Pulmonary artery endothelial cell (primary cell): ENCODE measurements around the gene LCMT2. TPM values are rescaled to one million over a fixed set of nuclear protein-coding genes. Genes with fewer than 3 reads are reported as not detected.

Experiments used
- DNase-seq: peaks from one replicate; pipeline ENCODE4 v3.0.0-alpha.2; 2011; ENCODE audit warnings: low read depth, low spot score
- total RNA-seq: library from RNA; depleted of rRNA; stranded (reverse); fragments of >200 nt; gene quantifications from 2 replicates; pipeline ENCODE4 v1.2.3, GENCODE V29; 2014

The LCMT2 gene
- total RNA-seq, 1 donor from 2014 or later: 5.5 TPM

DNA sequence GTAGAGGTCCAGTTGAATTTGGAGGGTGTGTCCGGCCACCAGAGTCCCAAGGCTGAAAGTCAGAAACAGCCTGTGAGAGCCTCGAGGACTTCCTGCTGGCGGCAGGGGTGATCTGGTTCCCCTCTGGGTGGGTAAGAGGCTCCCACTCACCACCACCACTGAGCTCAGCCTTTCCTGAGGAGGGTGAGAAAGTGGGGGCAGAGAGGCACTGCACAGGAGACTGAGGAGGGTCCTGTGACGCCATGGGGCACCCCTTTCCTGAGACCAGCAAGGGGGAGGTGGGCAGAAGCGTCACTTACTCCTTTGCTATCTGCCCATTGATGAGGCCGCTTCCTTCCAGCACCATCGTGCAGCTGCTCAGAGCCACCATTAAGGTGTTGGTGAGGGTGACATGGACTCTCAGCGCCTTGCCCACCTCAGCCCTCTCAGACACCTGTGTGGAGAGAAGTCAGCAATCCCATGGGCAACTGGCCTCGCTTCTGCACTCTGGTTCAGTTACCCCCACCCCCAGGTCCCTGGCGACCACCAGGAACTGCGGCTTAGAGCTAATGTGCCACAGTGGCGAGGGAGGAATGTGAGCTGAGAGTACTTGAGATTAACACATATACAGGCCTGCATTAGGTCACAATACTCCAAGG, 53.7 kb downstream of the LCMT2 start:
- DNase-seq: no peak

- no peak for DNase-seq
Measured at GRCh38 chr15:43275740-43276562, 54.4 kb downstream of the LCMT2 start.

DNA sequence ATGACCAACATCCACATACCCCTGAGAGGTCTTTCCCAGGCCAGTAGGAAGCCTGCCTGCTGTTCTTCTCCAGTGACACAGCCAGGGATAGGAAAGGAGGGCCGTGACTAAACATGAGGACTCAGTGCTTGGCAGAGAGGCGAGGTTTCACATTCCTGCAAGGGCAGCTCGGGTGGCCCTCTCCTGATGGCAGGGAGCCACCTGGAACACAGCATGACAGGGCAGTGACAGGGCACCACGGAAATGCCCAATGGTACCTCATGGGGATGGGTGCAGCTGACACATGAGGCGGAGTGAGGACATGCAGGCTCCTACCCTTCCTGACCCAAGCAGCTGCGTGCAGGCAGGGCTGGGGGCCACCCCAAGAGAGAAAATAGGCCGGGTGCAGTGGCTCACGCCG, 56.2 kb downstream of the LCMT2 start:
- no peak for DNase-seq

Other genes starting within 250 kb of the LCMT2 start
- 25.7 and 39.5 TPM in 2 replicates for gene UBR1, start 224.5 kb downstream of the LCMT2 start, total RNA-seq
- gene TMEM62, start 197.0 kb downstream of the LCMT2 start, total RNA-seq: 15.4 and 18.6 TPM in 2 replicates
- 72.9 and 74.8 TPM in 2 replicates for gene CCNDBP1, start 145.2 kb downstream of the LCMT2 start, total RNA-seq
- gene EPB42, start 109.6 kb downstream of the LCMT2 start, total RNA-seq: not detected in 2 replicates
- not detected in 2 replicates for gene TGM5, start 63.6 kb downstream of the LCMT2 start, total RNA-seq
- not detected in 2 replicates for gene TGM7, start 28.3 kb downstream of the LCMT2 start, total RNA-seq
- gene ZSCAN29, start 40.5 kb upstream of the LCMT2 start, total RNA-seq: 14.6 and 23.7 TPM in 2 replicates
- 12.7 and 21.3 TPM in 2 replicates for gene TUBGCP4, start 40.5 kb upstream of the LCMT2 start, total RNA-seq
- 54.2 and 74.5 TPM in 2 replicates for gene TP53BP1, start 162.6 kb upstream of the LCMT2 start, total RNA-seq
- gene MAP1A, start 187.0 kb upstream of the LCMT2 start, total RNA-seq: 1.4 and 1.6 TPM in 2 replicates